ENCODE results near the gene ZMYND15.
A peak's percentile ranks its signal among the peaks of the same experiment; 100 is the strongest.

The ZMYND15 gene

GRCh38 chr17:4788807-4789700 is 49.4 kb downstream of the ZMYND15 start, which contains the start of gene GLTPD2:
Gene GLTPD2, plus strand, starts transcription at chr17:4788964. Its CDS starts 48 bp downstream, at chr17:4789012.
- DNase-seq, result no peak

DNA sequence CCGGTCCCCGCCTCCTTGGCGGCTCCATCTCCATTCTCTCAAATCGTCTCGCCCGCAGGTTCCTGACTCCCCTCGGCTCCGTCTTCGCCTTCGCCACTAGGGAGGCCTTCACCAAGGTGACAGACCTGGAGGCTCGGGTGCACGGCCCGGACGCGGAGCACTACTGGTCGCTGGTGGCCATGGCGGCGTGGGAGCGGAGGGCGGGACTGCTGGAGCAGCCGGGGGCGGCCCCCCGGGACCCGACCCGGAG is 50.0 kb downstream of the ZMYND15 start:
- no peak for DNase-seq

DNA sequence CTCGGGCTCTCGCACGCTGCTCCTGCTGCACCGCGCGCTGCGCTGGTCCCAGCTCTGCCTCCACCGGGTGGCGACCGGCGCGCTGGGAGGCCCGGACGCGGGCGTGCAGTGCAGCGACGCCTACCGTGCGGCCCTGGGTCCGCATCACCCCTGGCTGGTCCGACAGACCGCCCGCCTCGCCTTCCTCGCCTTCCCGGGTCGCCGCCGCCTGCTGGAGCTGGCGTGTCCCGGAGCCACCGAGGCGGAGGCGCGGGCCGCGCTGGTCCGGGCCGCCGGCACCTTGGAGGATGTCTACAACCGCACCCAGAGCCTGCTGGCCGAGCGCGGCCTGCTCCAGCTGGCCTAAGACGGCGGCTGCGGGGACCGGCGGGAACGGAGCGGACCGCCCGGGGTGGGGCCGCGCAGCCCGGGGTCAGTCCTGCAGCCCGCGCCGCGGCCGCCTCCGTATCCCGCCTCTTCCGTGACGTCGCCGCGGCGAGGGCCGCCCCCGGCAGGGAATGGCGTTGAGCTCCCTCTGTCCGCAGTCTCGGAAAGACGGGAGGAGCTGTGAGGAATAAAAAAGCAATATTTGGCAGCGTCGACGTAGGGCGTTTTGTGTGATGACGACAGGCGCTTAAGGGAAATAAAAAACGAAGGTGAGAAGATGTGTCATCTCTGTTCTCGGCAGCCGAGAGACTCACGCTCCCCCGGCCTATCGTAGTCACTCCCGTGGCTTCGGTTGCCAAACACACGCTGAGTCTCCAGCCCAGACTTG is 50.5 kb downstream of the ZMYND15 start:
- DNase-seq, result peak; percentile 69

DNA sequence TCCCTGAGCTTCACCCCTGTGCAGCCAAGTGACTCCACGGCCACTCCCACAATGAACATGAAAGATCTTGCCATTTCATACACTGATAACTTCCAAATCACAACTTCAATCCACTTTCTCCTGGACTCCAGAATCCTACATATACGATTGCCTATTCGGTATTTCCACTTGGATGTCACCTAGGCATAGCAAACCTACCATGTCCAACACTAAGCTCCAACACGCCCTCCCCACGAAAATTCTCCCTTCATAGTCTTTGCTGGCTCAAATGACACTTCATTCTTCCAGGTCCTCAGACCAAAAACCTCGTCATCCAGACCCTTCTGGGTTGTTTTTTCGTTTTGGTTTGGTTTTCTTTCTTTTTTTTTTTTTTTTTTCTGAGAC is 51.1 kb downstream of the ZMYND15 start:
- no peak for DNase-seq

- DNase-seq, result no peak
These were observed 55.5 kb downstream of the ZMYND15 start for GRCh38 chr17:4795168-4795567.
